Measurements from ENCODE around the gene CCL14. TPM values are rescaled to one million over a fixed set of nuclear protein-coding genes. Genes with fewer than 3 reads are reported as not detected.

Gene CCL14
- total RNA-seq, 2 experiments from 2014 or later = not detected

DNA sequence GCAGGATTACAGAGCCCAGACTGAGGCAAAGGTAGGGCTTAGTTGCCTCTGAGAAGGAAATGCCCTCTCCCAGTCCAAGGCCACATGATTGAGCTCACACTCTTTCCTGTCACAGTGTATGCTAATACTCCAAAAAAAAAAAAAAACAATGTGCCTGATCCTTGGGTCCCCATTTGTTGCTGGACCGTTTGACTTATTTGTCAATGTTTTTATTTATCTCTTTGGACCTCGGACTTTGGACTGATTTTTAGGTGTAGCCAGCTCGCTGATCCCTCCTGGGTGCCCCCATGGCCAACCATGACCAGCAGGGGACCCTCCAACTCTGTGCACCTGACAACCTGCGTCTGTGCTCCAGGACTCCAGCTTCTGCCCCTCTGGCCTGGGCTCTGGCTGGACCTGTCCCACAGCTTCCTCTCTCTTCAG is 4.6 kb downstream of the CCL14 start:
- CTCF ChIA-PET = interaction anchor here (0.8 to 16.0 kb wide), 8 partner anchors 12 to 167 kb away, joined by 3 to 465 read pairs (median 6); no protein-coding TSS in a partner anchor
- Mint-ChIP-seq H3K4me1 (peaks cover 11% of the 10 kb centered on the region), H3K27me3 (no peaks in the 10 kb centered on the region), H3K36me3 (peaks cover 2% of the 10 kb centered on the region), H3K9me3 (ENCODE audit: low read depth) (no peaks in the 10 kb centered on the region), H3K27ac (no peak overlapping the region), H3K4me3 (no peak overlapping the region)
- DNase-seq (no peak), ATAC-seq (no peak)

DNA sequence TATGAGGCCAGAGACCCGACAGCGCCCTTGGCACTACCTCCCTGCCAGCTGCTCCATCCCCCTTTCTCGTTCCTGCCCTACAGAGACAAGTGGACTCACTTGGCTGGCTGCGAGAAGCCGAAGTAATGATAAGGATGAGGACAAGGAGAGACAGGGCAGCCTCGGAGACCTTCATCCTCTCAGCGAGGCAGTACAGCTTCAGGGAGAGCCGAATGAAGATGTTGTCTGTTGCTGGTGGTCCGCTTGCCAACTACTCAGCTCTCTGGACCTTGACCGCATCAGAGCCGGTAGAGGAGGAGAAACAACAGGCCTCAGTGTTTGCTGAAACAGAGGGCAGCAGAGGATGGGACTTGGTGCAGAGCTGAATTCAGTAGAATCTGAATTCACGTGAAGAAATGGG is 5.3 kb downstream of the CCL14 start, which contains the start of gene CCL16:
TSS of gene CCL16 (minus strand) at position 252 of the 400 bp plus-strand sequence. CDS start at position 175, 77 bp downstream.
- no peak within 1 kb of the TSS for H3K27ac Mint-ChIP-seq
- DNase-seq = no peak
- peaks cover 18% of the 10 kb centered on the region for H3K4me1 Mint-ChIP-seq
- no peaks in the 10 kb centered on the region for H3K9me3 Mint-ChIP-seq (ENCODE audit: low read depth)
- H3K4me3 Mint-ChIP-seq = no peak within 1 kb of the TSS
- CTCF ChIA-PET = interaction anchor here (1.2 to 16.0 kb wide), 4 partner anchors 12 to 168 kb away, joined by 3 to 465 read pairs (median 16); no protein-coding TSS in a partner anchor
- H3K36me3 Mint-ChIP-seq = peaks cover 6% of the 10 kb centered on the region
- ATAC-seq = no peak
- H3K27me3 Mint-ChIP-seq = no peaks in the 10 kb centered on the region

DNA sequence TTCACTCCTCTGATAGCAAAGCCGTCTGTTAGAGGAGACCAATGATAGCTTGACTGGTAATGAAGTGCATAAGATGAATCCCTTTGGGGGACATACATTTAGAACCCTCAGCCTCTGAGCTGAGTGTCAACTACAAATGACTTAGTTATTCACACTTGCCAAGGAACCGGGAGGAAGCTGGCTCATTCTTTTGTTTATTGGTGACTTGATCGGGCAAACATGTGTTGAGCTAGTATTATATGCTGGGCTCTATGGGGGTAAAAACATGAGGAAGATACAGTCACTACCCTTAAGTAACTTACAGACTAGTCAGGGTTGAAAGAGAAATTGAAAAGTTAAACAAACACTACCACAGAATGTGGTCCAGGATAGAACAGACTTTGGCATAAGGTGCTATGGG is 8.2 kb downstream of the CCL14 start:
- DNase-seq (no peak), ATAC-seq (no peak)
- H3K27me3 Mint-ChIP-seq = no peaks in the 10 kb centered on the region
- H3K27ac Mint-ChIP-seq = no peak overlapping the region
- H3K4me3 Mint-ChIP-seq = no peak overlapping the region
- peaks cover 29% of the 10 kb centered on the region for H3K4me1 Mint-ChIP-seq
- no peaks in the 10 kb centered on the region for H3K9me3 Mint-ChIP-seq (ENCODE audit: low read depth)
- CTCF ChIA-PET = interaction anchor here (1.5 to 16.0 kb wide), 4 partner anchors 9 to 171 kb away, joined by 3 to 465 read pairs (median 56); partner anchors contain the start of gene CCL14
- H3K36me3 Mint-ChIP-seq = peaks cover 6% of the 10 kb centered on the region

DNA sequence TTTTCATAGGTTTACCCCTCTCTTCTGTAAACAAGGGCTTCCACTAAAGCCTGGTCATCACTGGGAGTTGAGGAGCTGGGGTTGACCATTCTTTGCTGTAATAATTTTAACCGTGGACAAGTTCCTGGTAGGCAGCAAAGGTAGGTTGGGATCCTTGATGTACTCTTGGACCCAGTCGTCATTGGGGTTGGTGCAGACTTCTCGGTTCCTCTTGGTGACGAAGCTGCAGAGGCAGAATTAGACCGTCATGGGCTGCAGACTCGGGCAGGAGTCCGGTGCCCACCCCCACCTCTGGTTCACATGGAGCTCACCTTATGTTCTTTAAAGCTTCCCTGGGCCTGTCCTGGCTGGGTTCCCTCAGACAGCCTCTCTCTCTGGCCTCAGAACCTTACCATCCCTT is 9.0 kb downstream of the CCL14 start:
- DNase-seq (no peak), ATAC-seq (no peak)
- H3K4me3 Mint-ChIP-seq = no peak overlapping the region
- H3K9me3 Mint-ChIP-seq (ENCODE audit: low read depth) = no peaks in the 10 kb centered on the region
- CTCF ChIA-PET = interaction anchor here (1.5 to 16.0 kb wide), 4 partner anchors 8 to 171 kb away, joined by 3 to 465 read pairs (median 56); partner anchors contain the start of gene CCL14
- no peaks in the 10 kb centered on the region for H3K27me3 Mint-ChIP-seq
- no peak overlapping the region for H3K27ac Mint-ChIP-seq
- H3K36me3 Mint-ChIP-seq = peaks cover 6% of the 10 kb centered on the region
- H3K4me1 Mint-ChIP-seq = peaks cover 29% of the 10 kb centered on the region

DNA sequence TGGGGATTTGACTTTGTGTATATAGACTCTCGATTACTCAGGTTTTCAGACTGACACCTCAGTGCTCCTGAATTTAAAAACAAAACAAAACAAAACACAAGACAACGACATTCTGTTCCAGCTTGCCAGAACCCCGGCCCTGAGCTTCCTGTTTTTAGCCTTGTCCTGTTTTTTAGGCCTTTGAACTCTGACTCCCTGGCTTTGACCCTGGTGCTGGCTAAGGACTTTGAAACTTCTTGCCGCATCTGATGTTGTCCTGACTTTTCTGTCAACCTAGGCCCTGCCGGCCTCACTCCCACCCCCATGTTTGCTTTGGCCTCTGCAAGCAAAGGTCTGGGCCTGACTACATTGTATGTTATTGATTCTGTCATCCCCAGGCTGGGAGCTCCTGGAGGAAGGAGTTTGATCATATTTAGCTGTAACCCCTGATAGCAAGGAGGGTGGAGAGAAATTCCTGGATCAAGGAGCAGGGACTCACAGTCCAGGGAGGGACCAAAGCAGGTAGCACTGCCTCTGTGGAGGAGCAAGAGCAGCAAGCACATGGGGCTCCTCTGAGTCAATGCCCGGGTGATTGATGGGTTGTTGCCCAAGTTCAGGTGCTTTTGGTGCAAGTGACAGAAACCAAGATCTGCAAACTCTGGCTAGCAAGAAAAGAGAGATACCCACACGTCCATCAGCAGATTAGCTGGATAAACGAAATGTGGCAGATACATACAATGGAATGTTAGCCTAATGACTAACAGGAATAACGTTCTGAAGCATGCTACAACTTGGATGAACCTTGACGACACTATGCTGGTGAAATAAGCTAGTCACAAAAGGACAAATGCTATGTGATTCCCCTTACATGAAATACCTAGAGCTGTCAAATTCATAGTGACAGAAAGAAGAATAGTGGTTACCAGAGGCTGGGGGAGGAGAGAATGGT is 12.9 kb downstream of the CCL14 start:
- no peaks in the 10 kb centered on the region for H3K27me3 Mint-ChIP-seq
- DNase-seq (no peak), ATAC-seq (no peak)
- H3K27ac Mint-ChIP-seq = peak overlapping the region; percentile 15
- peaks cover 6% of the 10 kb centered on the region for H3K36me3 Mint-ChIP-seq
- H3K4me3 Mint-ChIP-seq = no peak overlapping the region
- CTCF ChIA-PET = interaction anchor here (0.7 to 16.0 kb wide), 6 partner anchors 24 to 510 kb away, joined by 3 to 465 read pairs (median 5); partner anchors contain the start of gene CCL3
- peaks cover 34% of the 10 kb centered on the region for H3K4me1 Mint-ChIP-seq
- no peaks in the 10 kb centered on the region for H3K9me3 Mint-ChIP-seq (ENCODE audit: low read depth)

DNA sequence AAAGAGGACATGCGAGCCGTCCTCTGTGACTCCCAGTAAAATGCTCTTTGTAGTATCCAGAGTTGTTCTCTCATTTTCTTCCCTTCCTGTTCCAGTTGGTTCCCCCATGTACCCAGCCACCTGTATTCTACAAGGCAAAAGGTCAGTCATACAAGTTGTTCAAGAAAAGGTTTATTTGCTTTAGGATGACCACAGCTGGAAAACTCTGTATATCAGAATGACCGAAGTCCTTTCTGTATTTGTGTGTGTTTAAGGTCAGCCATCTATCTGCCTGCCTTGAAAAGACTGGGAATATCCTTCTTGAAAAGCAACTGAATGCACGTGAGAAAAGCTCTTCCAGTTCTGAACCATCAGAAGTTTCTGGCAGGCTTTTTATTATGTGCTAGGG is 13.6 kb downstream of the CCL14 start:
- Mint-ChIP-seq H3K4me3 (no peak overlapping the region), H3K27me3 (no peaks in the 10 kb centered on the region), H3K9me3 (ENCODE audit: low read depth) (no peaks in the 10 kb centered on the region), H3K36me3 (peaks cover 3% of the 10 kb centered on the region), H3K4me1 (peaks cover 34% of the 10 kb centered on the region), H3K27ac (no peak overlapping the region)
- ATAC-seq = no peak
- DNase-seq = no peak
- CTCF ChIA-PET = interaction anchor here (1.1 to 16.0 kb wide), 5 partner anchors 100 to 510 kb away, joined by 3 to 465 read pairs (median 6); no protein-coding TSS in a partner anchor

DNA sequence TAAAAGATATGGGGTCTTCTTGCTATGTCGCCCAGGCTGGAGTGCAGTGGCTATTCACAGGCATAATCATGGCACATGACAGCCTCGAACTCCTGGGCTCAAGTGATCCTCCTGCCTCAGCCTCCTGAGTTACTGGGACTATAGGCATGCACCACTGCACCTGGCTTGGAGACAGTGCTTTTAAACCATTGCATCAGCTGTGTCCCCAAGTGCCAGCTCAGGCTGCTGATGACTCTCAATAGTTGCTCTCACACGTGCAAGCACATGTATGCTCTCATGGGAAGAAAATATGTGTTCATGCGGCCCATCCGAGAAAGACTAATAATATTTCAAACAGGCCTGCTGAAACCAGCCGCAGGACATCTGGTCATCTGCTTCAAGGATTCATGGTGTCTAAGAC is 14.0 kb downstream of the CCL14 start:
- Mint-ChIP-seq H3K4me1 (peaks cover 34% of the 10 kb centered on the region), H3K36me3 (peaks cover 3% of the 10 kb centered on the region), H3K27me3 (no peaks in the 10 kb centered on the region), H3K4me3 (no peak overlapping the region), H3K9me3 (ENCODE audit: low read depth) (no peaks in the 10 kb centered on the region), H3K27ac (no peak overlapping the region)
- no peak for ATAC-seq
- no peak for DNase-seq
- CTCF ChIA-PET = interaction anchor here (1.1 to 16.0 kb wide), 6 partner anchors 25 to 511 kb away, joined by 3 to 465 read pairs (median 6); no protein-coding TSS in a partner anchor

DNA sequence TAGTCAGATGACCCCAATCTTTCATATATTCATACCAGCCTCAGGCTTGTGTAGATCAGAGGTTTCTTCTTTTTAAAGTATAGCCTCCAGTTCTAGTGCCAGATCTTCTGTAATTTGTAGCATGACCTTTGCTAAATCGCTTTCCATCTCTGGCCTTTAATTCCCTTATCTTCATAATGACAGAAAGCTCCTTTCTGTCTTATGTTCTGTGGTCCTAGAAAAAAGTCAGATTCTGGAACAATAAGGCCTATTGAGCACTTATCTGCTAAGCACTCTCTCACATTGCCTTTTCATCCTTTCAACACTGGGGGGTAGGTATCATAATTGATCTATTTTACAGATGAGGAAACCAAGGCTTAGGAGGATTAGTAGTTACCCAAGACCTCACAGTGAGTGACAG is 14.5 kb downstream of the CCL14 start:
- DNase-seq (no peak), ATAC-seq (no peak)
- no peaks in the 10 kb centered on the region for H3K9me3 Mint-ChIP-seq (ENCODE audit: low read depth)
- CTCF ChIA-PET = interaction anchor here (0.9 to 16.0 kb wide), 6 partner anchors 25 to 208 kb away, joined by 3 to 465 read pairs (median 5); no protein-coding TSS in a partner anchor
- H3K4me3 Mint-ChIP-seq = no peak overlapping the region
- peaks cover 34% of the 10 kb centered on the region for H3K4me1 Mint-ChIP-seq
- H3K27me3 Mint-ChIP-seq = no peaks in the 10 kb centered on the region
- no peak overlapping the region for H3K27ac Mint-ChIP-seq
- H3K36me3 Mint-ChIP-seq = peaks cover 3% of the 10 kb centered on the region

DNA sequence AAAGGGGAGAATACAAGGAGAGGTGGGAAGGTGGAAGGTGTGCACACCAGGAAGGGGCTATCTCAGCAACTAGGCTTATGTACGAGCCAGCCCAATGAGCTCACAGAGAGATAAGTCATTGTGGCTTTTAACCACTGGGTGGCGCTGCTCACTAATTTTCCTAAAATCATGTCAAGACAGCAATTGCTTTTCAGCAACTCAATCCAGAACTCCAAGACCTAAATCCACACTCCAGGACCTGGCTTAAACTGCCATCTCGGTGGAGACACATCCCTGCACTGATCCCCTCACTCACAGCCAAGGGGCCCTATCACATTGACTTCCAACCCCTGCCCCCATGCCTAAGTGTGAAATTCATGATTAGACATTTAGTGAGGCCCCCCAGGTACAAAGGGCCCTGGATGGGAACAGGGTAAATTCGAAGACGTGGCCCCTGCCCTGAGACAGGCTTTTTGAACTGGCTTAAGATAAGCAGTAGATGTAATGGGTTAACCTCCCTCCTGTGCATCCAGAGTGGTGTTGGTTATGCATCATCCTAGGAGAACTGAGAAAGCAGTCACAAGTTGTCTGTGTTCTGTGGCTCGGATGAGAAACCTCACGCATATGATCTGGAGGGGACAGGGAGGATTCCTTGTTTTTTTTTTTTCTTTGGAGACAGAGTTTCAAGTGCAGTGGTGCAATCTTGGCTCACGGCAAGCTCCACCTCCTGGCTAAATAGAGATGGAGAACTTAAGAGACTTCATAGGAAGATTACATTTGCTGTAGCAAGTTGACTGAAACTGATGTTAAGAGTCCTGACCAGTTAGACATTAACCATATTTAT is 16.8 kb downstream of the CCL14 start:
- Mint-ChIP-seq H3K9me3 (ENCODE audit: low read depth) (no peaks in the 10 kb centered on the region), H3K36me3 (no peaks in the 10 kb centered on the region), H3K4me1 (peaks cover 27% of the 10 kb centered on the region), H3K27me3 (no peaks in the 10 kb centered on the region), H3K4me3 (no peak overlapping the region), H3K27ac (peak overlapping the region; percentile 44)
- DNase-seq (peak; percentile 89), ATAC-seq (peak; percentile 81)
- CTCF ChIA-PET = interaction anchor here (0.6 to 16.0 kb wide), 42 partner anchors 8 to 513 kb away, joined by 3 to 465 read pairs (median 4); partner anchors contain the start of genes CCL14, CCL16, HEATR9 and LYZL6

DNA sequence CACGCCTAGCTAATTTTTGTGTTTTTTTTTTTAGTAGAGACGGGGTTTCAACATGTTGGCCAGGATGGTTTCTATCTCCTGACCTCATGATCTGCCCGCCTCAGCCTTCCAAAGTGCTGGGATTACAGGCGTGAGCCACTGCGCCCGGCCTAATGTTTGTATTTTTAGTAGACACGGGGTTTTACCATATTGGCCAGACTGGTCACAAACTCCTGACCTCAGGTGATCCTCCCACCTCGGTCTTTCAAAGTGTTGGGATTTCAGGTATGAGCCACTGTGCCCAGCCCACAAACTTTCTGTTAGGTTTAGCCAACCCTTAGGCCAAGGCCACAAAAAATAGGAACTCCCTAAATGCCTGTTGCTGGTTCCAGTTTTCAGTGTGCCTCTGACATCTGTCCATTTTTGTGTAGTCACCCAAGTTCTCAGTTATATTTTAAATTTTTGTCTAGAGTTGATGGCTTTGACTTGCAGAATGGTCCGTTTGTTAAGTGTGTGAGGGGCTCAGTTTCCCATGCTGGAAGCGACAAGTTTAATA is 17.9 kb downstream of the CCL14 start:
- DNase-seq (no peak), ATAC-seq (no peak)
- Mint-ChIP-seq H3K36me3 (peaks cover 2% of the 10 kb centered on the region), H3K9me3 (ENCODE audit: low read depth) (no peaks in the 10 kb centered on the region), H3K4me1 (peaks cover 22% of the 10 kb centered on the region), H3K27me3 (no peaks in the 10 kb centered on the region), H3K27ac (no peak overlapping the region), H3K4me3 (no peak overlapping the region)
- CTCF ChIA-PET = interaction anchor here (0.5 to 16.0 kb wide), 15 partner anchors 14 to 514 kb away, joined by 3 to 465 read pairs (median 5); partner anchors contain the start of genes CCL16, HEATR9 and RDM1

DNA sequence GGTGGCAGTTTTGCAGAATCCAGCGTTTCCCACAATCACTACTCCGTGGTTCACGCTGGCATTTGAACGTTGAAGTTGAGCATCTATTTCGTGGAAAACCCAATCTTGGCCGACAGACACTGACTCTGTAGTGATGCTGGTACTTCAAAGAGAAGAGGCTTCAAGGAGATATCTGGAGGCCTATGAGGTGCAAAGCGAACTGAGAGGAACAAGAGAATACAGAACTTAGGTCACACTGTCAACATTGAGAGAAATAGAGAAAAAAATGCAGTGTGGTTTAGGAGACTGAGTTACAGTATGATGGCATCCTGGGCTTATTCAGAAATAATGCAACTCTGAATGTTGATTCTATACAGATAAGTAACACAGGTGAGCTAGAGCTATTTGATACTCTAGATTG is 21.3 kb downstream of the CCL14 start:
- CTCF ChIA-PET = interaction anchor here (1.3 to 3.5 kb wide), 4 partner anchors 9 to 184 kb away, joined by 3 to 17 read pairs (median 4); no protein-coding TSS in a partner anchor
- Mint-ChIP-seq H3K4me1 (peaks cover 15% of the 10 kb centered on the region), H3K27me3 (no peaks in the 10 kb centered on the region), H3K9me3 (ENCODE audit: low read depth) (no peaks in the 10 kb centered on the region), H3K27ac (no peak overlapping the region), H3K36me3 (peaks cover 2% of the 10 kb centered on the region), H3K4me3 (no peak overlapping the region)
- DNase-seq (no peak), ATAC-seq (no peak)

DNA sequence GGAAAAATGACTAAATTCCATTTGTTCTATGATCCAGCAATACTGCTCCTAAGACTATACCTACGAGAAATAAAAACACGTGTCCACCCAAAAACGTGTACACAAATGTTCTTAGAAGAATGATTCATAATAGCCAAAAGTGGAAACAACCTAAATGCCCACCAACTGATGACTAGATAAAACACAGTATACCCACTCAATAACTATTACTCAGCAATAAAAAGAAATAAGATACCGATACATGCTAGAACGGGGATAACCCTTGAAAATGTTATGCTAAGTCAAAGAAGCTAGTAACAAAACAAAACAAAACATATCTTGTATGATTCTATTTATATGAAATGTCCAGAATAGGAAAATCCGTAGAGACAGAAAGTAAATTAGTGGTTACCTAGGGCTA is 22.9 kb downstream of the CCL14 start:
- ATAC-seq = no peak
- Mint-ChIP-seq H3K27me3 (peaks cover 1% of the 10 kb centered on the region), H3K36me3 (peaks cover 2% of the 10 kb centered on the region), H3K27ac (no peak overlapping the region), H3K4me3 (no peak overlapping the region), H3K9me3 (ENCODE audit: low read depth) (no peaks in the 10 kb centered on the region), H3K4me1 (peaks cover 5% of the 10 kb centered on the region)
- no peak for DNase-seq
- CTCF ChIA-PET = interaction anchor here (0.8 to 3.5 kb wide), 3 partner anchors 12 to 185 kb away, joined by 3 to 17 read pairs (median 6); no protein-coding TSS in a partner anchor

Measured in activated CD8-positive, alpha-beta memory T cell treated with anti-CD3 and anti-CD28 coated beads, Interleukin-2, amount 10 ng/mL, durations not matched to agents 7 days and 5 days (primary cell).